Fibroblast of peridontal ligament (primary cell): ENCODE data around the gene STN1.
A peak's percentile ranks its signal among the peaks of the same experiment; 100 is the strongest.

Experiments used
- DNase-seq: peaks from one replicate; pipeline ENCODE4 v3.0.0-alpha.2; 2010; ENCODE audit errors: extremely low read depth

STN1 gene

GRCh38 chr10:103929381-103929921 lies 11.5 kb upstream of the STN1 start:
- no peak for DNase-seq

DNA sequence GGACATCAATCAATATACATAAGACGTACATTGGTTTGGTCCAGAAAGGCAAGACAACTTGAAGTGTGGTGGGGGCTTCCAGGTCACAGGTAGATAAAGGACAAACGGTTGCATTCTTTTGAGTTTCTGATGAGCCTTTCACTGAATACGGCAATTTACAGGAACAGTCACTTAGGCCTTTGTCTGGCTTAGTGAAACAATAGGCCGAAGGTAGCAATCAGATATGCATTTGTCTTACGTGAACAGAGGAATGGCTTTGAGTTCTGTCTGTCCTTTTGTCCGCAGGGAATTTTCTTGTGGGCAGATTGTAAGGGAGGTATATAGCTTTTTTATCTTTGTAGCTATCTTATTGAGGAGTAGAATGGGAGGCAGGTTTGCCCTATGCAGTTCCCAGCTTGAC lies 10.8 kb upstream of the STN1 start:
- DNase-seq: no peak

- no peak for DNase-seq
Measured at GRCh38 chr10:103926722-103927319, 8.8 kb upstream of the STN1 start.

- no peak for DNase-seq
Measured at GRCh38 chr10:103925591-103925990, 7.6 kb upstream of the STN1 start.

DNA sequence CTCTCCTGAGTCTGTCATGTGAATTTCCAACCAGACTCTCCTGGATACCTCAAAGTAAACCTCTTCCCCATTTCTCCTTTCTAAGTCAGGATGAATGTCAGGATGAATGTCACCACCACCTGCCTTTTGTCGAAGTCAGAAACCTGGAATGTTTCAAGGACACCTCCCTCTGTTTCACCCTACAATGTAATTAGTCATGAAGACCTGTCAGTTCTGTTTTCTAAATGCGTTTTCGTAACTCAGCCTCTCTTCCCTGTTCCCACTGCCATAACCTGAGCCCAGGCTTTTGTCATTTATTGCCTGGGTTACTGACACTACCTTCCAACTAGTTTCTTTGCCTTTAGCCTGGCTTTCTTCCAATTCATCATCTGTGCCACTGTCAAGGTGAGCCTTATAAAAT lies 5.5 kb upstream of the STN1 start:
- DNase-seq: no peak

GRCh38 chr10:103922659-103923058 lies 4.7 kb upstream of the STN1 start:
- DNase-seq: no peak

DNA sequence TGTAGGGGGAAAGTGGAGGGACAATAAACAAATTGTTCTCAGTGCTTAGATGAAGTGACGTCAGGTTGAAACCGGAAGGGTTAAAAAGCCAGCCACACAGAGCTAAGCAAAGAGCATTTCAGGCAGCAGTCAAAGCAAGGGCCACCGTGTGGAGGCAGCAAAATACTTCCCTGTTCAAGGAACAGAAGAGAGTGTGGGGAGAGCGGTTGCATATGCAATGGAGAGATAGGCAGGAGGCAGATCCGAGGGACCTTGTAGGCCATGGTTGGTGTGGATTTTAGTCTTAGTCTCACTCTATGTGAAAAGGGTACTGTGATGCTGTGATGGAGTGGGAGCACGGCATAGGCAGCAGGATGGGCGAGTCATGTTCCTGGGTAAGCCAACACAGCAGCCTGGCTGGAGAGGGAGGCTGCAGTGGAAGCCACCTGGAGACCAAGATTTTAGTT lies 3.8 kb upstream of the STN1 start:
- DNase-seq: no peak

DNA sequence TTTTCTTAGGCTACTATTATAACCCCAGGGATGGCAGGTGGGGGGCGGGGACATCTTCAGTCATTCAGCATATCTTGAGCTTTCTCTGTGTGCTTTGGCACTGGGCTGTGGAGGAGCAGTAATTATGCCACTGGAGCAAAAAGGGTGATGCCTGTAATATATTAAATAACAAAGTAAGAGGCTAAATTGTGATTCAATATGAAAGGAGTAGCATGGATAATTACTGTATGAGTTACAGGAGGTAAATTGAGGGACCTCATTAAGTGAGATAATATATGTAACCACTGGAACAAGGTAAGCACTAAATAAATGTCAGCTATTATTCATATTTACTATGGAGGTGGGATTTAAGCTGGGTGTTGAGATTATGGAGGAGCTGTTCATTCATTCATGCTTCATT lies 3.3 kb upstream of the STN1 start:
- DNase-seq: no peak

- no peak for DNase-seq
Measured at GRCh38 chr10:103919648-103920025, 1.7 kb upstream of the STN1 start.

DNA sequence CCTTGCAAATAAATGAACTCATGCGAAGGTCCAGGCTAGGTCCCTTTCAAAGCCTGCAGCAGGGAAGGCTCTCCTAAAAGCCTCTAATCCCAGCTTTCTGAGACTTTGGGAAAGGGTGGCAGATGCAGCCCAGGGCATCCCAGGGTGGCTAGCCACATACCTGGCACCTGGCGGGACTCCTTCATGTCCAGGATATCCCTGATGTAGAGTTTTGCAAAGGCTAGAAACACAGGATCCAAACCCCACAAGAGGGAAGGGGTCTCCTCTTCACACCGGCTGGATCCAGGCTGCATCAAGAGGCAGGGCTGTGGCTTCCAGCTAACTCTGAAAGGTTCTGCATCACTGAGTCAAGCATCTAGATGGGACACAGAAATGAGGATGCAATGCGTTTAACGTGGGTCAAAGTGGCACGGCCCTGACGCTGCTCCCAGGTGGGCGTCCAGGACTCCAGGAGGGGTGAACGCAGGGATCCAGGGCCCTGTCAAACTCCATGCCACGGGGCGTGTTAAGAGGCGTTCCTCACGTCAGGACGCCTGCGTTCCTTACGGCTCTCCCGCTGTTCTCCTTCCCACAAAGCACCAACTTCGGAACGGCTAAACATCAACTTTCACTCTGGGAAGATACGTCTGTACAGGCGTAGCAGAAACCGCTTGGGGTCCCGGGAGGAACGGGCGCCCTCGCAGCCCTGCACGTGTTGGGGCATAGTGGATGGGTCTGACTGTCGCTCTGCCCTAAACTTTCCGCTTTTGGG lies 507 bp downstream of the STN1 start:
- DNase-seq: peak; percentile 57

- no peak for DNase-seq
Measured at GRCh38 chr10:103916876-103917275, 1.1 kb downstream of the STN1 start.

- DNase-seq: no peak
Measured at GRCh38 chr10:103916254-103916653, 1.7 kb downstream of the STN1 start.

DNA sequence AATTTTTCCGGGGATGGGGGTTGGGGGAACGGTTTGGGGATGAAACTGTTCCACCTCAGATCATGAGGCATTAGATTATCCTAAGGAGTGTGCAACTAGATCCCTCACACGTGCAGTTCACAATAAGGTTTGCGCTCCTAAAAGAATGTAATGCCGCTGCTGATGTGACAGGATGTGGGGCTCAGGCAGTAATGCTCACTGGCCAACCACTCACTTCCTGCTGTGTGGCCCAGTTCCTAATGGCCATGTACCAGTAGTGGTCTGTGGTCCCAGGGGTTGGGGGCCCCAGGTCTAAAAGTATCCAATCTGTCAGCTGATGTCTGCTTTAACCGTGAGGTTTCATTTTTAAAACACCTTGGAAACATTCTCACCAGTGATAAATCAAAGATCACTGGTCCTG lies 2.2 kb downstream of the STN1 start:
- no peak for DNase-seq

- no peak for DNase-seq
Measured at GRCh38 chr10:103912759-103913158, 5.2 kb downstream of the STN1 start.

DNA sequence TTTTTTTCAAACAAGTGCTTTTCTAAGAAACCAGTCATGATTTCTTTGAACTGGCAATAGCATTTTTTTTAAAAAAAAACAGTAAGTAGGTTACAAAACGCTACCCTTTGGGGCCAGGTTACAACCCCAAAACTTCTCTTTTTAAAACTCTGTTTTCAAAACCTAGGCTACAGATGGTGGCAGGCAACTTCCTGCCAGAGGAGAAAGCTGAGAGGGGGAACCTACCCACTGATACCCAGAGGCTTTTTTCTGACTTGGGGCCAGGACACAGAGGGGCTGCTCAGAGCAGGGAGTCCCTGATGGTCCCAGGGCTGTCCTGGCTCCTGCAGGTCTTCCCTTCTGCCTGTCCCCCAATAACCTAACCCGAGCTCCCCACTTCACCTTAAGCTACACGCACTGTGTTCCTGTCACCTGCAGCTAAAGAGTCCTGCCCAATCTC lies 6.9 kb downstream of the STN1 start:
- DNase-seq: no peak

DNA sequence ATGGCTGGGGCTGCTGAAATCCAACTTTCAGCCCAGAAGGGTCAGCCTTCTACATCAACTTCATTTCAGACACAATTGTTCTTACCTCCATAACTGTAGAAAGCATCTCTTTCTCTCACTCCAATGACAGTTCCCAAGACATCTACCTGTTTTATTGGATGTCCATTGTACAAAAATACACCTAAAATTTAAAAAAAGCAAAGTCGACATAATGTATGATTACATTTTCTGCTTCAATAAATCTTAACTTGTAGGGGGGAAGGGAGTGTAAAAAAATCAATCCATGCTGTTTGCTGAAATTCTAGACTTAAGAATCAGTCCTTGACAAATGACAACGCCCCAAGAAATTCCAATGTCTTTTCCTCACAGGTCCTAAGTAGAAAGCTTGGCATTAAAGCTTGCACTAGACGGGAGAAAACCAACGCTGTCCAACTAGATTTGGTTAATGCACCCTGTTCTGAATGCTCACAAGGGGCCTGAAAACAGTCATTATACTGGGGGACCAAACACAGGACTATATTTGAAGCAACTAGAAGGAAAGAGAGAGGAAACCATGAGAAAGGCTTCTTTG lies 7.5 kb downstream of the STN1 start:
- DNase-seq: no peak

- DNase-seq: peak; percentile 36
Measured at GRCh38 chr10:103905441-103905840, 12.5 kb downstream of the STN1 start.

GRCh38 chr10:103901299-103901698 lies 16.7 kb downstream of the STN1 start:
- DNase-seq: no peak

DNA sequence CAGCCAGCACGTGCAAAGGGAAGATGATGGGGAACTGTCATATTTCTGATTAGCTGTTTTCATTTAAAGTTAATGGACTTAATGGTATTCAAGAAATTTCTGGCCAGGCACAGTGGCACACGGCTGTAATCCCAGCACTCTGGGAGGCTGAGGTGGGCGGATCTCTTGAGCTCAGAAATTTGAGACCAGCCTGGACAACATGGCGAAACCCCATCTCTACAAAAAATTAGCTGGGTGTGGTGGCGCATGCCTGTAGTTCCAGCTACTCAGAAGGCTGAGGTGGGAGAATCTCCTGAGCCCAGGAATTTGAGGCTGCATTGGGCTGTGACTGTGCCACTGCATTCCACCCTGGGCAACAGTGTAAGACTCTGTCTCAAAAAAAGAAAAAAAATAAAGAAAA lies 18.7 kb downstream of the STN1 start:
- DNase-seq: no peak

DNA sequence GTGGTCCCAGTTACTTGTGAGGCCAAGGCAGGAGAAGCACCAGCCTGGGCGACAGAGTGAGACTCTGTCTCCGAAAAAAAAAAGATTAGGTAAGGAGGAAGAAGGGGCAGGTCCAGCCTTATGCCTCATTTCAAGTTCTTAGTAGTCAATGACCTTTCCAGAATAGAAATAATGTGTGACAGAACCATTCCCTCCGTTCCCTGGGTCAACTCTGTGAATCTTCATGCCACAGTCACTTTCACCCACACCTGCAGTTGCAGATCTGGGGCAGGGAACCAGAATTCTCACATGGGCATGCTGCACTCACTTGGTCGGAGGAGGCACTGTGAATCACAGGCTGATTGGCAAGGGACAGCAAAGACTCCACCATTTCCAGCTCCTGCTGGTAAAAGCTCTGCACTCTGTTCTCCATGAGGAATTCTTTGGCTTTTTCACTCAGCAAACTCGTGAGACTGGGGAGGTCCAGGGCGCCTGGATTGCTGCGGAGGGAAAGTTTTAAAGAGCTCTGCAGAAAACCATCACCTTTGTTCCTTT lies 20.7 kb downstream of the STN1 start:
- DNase-seq: peak; percentile 46

- peak; percentile 41 for DNase-seq
Measured at GRCh38 chr10:103896225-103896624, 21.8 kb downstream of the STN1 start.

GRCh38 chr10:103895411-103896186 lies 22.4 kb downstream of the STN1 start:
- DNase-seq: peak; percentile 89
